Body of pancreas (tissue), 4 donors: ENCODE data around the gene GPR137B.

Source experiments
- POLR2A ChIP-seq, 3 donors: fragments of 450-650 bp; IDR thresholded peaks; one replicate each; pipeline ENCODE4 v1.6.1; 2016; ENCODE audit warnings: antibody characterized with exemption in 3 of 3, mild to moderate bottlenecking in 2 of 3
- TF ChIP-seq, protein P1 (sequence below), 7 experiments: fragments of 450-650 bp in 4 of 7; fragments of 200-600 bp in 3 of 7; sonication (generic) in 3 of 7; IDR thresholded peaks; one replicate each; pipeline ENCODE4 v1.5.1; 2016 to 2019; ENCODE audit warnings: antibody characterized with exemption in 7 of 7

- TF ChIP-seq, protein P1, sequence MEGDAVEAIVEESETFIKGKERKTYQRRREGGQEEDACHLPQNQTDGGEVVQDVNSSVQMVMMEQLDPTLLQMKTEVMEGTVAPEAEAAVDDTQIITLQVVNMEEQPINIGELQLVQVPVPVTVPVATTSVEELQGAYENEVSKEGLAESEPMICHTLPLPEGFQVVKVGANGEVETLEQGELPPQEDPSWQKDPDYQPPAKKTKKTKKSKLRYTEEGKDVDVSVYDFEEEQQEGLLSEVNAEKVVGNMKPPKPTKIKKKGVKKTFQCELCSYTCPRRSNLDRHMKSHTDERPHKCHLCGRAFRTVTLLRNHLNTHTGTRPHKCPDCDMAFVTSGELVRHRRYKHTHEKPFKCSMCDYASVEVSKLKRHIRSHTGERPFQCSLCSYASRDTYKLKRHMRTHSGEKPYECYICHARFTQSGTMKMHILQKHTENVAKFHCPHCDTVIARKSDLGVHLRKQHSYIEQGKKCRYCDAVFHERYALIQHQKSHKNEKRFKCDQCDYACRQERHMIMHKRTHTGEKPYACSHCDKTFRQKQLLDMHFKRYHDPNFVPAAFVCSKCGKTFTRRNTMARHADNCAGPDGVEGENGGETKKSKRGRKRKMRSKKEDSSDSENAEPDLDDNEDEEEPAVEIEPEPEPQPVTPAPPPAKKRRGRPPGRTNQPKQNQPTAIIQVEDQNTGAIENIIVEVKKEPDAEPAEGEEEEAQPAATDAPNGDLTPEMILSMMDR (IDR thresholded peaks at IDR 0.05): no peak
- TF ChIP-seq POLR2A (IDR thresholded peaks at IDR 0.05): no peak
Measured at GRCh38 chr1:236175642-236176336, 33.5 kb downstream of the GPR137B start.
